H9 (cell line): ENCODE results near the gene MYO1E. TPM values are rescaled to one million over a fixed set of nuclear protein-coding genes. Genes with fewer than 3 reads are reported as not detected.

Experiments used
- DNase-seq: peaks from one replicate; pipeline ENCODE4 v3.0.0-alpha.2; 2017
- H2AFZ ChIP-seq: one replicate; pipeline ENCODE4 v1.6.1; 2013; ENCODE audit warnings: mild to moderate bottlenecking, low read length, control low read depth, moderate library complexity
- H2AK5ac ChIP-seq: 2 replicates; pipeline ENCODE4 v1.6.1; 2013; ENCODE audit warnings: low read length, control low read depth, mixed read lengths; ENCODE audit not compliant: insufficient read length
- H2BK120ac ChIP-seq: one replicate; pipeline ENCODE4 v1.6.1; 2013; ENCODE audit warnings: low read depth, mild to moderate bottlenecking, low read length, control low read depth, inconsistent platforms; ENCODE audit not compliant: poor library complexity, severe bottlenecking
- H2BK12ac ChIP-seq: 2 replicates; pipeline ENCODE4 v1.6.1; 2013; ENCODE audit warnings: low read length, control low read depth, mixed read lengths, low read depth; ENCODE audit not compliant: insufficient read length
- H2BK15ac ChIP-seq: 2 replicates; pipeline ENCODE4 v1.6.1; 2013; ENCODE audit warnings: low read depth, low read length, control low read depth
- H2BK20ac ChIP-seq: one replicate; pipeline ENCODE4 v1.6.1; 2013; ENCODE audit warnings: low read depth, mild to moderate bottlenecking, low read length, control low read depth, inconsistent platforms; ENCODE audit not compliant: poor library complexity, severe bottlenecking
- H2BK5ac ChIP-seq: 2 replicates; pipeline ENCODE4 v1.6.1; 2013; ENCODE audit warnings: low read length, control low read depth, mixed read lengths; ENCODE audit not compliant: insufficient read length
- H3K14ac ChIP-seq: 2 replicates; pipeline ENCODE4 v1.6.1; 2013; ENCODE audit warnings: low read length, control low read depth; ENCODE audit not compliant: insufficient read depth
- H3K18ac ChIP-seq: 2 replicates; pipeline ENCODE4 v1.6.1; 2013; ENCODE audit warnings: low read depth, mild to moderate bottlenecking, mixed read lengths, low read length, control low read depth; ENCODE audit not compliant: insufficient read length
- H3K23ac ChIP-seq: 2 replicates; pipeline ENCODE4 v1.6.1; 2013; ENCODE audit warnings: low read length, control low read depth, mixed read lengths, low read depth; ENCODE audit not compliant: insufficient read length
- H3K23me2 ChIP-seq: 2 replicates; pipeline ENCODE4 v1.6.1; 2013; ENCODE audit warnings: low read depth, mild to moderate bottlenecking, mixed read lengths, low read length, control low read depth; ENCODE audit not compliant: insufficient read length, poor library complexity, severe bottlenecking
- H3K27ac ChIP-seq: 2 replicates; pipeline ENCODE4 v1.5.1; 2013; ENCODE audit warnings: low read length, control low read depth, mixed read lengths, low read depth; ENCODE audit not compliant: insufficient read length
- H3K27me3 ChIP-seq: 2 replicates; pipeline ENCODE4 v1.6.1; 2013; ENCODE audit warnings: low read length, control low read depth, inconsistent platforms; ENCODE audit not compliant: insufficient read depth
- H3K4ac ChIP-seq: 2 replicates; pipeline ENCODE4 v1.6.1; 2013; ENCODE audit warnings: low read depth, mild to moderate bottlenecking, control low read depth, inconsistent platforms, low read length, moderate library complexity
- H3K4me1 ChIP-seq: 2 replicates; pipeline ENCODE4 v1.6.1; 2013; ENCODE audit warnings: low read length, control low read depth, inconsistent platforms; ENCODE audit not compliant: insufficient read depth
- H3K4me2 ChIP-seq: 2 replicates; pipeline ENCODE4 v1.6.1; 2013; ENCODE audit warnings: low read length, control low read depth, mixed read lengths; ENCODE audit not compliant: insufficient read length, insufficient read depth
- H3K56ac ChIP-seq: 2 replicates; pipeline ENCODE4 v1.6.1; 2013; ENCODE audit warnings: low read depth, mild to moderate bottlenecking, mixed read lengths, low read length, control low read depth; ENCODE audit not compliant: insufficient read length
- H3K79me1 ChIP-seq: 2 replicates; pipeline ENCODE4 v1.6.1; 2013; ENCODE audit warnings: low read depth, mild to moderate bottlenecking, moderate library complexity, low read length, control low read depth, inconsistent platforms; ENCODE audit not compliant: insufficient read depth, poor library complexity, severe bottlenecking
- H3K79me2 ChIP-seq: 2 replicates; pipeline ENCODE4 v1.6.1; 2013; ENCODE audit warnings: low read length, control low read depth, inconsistent platforms; ENCODE audit not compliant: insufficient read depth
- H3K9ac ChIP-seq: 2 replicates; pipeline ENCODE4 v1.6.1; 2013; ENCODE audit warnings: low read length, control low read depth, mixed read lengths; ENCODE audit not compliant: insufficient read length; ENCODE audit errors: extremely low read depth
- H3K9me3 ChIP-seq: one replicate; pipeline ENCODE4 v1.6.1; 2013; ENCODE audit warnings: low read depth, low read length, inconsistent platforms; ENCODE audit not compliant: control insufficient read depth
- H3T11ph ChIP-seq: one replicate; pipeline ENCODE4 v1.6.1; 2013; ENCODE audit warnings: mild to moderate bottlenecking, low read length, control low read depth, inconsistent platforms
- H4K20me1 ChIP-seq: one replicate; pipeline ENCODE4 v1.6.1; 2013; ENCODE audit not compliant: control insufficient read depth, insufficient read length, insufficient read depth
- H4K5ac ChIP-seq: 2 replicates; pipeline ENCODE4 v1.6.1; 2013; ENCODE audit warnings: low read depth, mild to moderate bottlenecking, mixed read lengths, low read length, control low read depth; ENCODE audit not compliant: insufficient read length
- H4K8ac ChIP-seq: replicated peaks from 2 replicates; pipeline ENCODE4 v1.6.1; 2013; ENCODE audit warnings: low read length, control low read depth, mixed read lengths, low read depth; ENCODE audit not compliant: insufficient read length
- H4K91ac ChIP-seq: 2 replicates; pipeline ENCODE4 v1.6.1; 2013; ENCODE audit warnings: low read depth, mild to moderate bottlenecking, moderate library complexity, mixed read lengths, low read length, control low read depth; ENCODE audit not compliant: insufficient read length
- H3K27ac Mint-ChIP-seq, 3 experiments: 2 replicates in 2 of 3; 3 replicates in 1 of 3; pipeline ENCODE4 v1.8.0; 2020 to 2021; ENCODE audit warnings: mixed read lengths in 3 of 3, mild to moderate bottlenecking in 1 of 3, moderate library complexity in 1 of 3
- H3K27me3 Mint-ChIP-seq: 2 replicates; pipeline ENCODE4 v1.8.0; 2021; ENCODE audit warnings: low read depth, mild to moderate bottlenecking, moderate library complexity, mixed read lengths
- H3K36me3 Mint-ChIP-seq, 3 experiments: 2 replicates in 2 of 3; 3 replicates in 1 of 3; pipeline ENCODE4 v1.8.0; 2020 to 2021; ENCODE audit warnings: low read depth in 3 of 3, mixed read lengths in 3 of 3; ENCODE audit not compliant: insufficient read depth in 1 of 3
- H3K4me1 Mint-ChIP-seq, 2 experiments: 2 replicates each; pipeline ENCODE4 v1.8.0; 2020; ENCODE audit warnings: mixed read lengths in 2 of 2
- H3K4me3 Mint-ChIP-seq, 2 experiments: 2 replicates in 1 of 2; 3 replicates in 1 of 2; pipeline ENCODE4 v1.8.0; 2020 to 2021; ENCODE audit warnings: mild to moderate bottlenecking in 2 of 2, mixed read lengths in 2 of 2, moderate library complexity in 1 of 2
- H3K9me3 Mint-ChIP-seq, 2 experiments: 2 replicates in 1 of 2; 3 replicates in 1 of 2; pipeline ENCODE4 v1.8.0; 2020; ENCODE audit warnings: mild to moderate bottlenecking in 2 of 2, mixed read lengths in 2 of 2, moderate library complexity in 1 of 2
- CTCF ChIP-seq: fragments of 200-600 bp; sonication (generic); conservative IDR thresholded peaks from 3 replicates; pipeline ENCODE4 v1.8.0; 2021; ENCODE audit warnings: antibody characterized with exemption, mild to moderate bottlenecking
- WGBS: extraction: QIAGEN DNeasy Blood & Tissue Kit; methylation state at CpG from one replicate; pipeline ENCODE4 v1.1.7; 2013; ENCODE audit warnings: missing lambda C conversion rate, low lambda C conversion rate, mixed read lengths; ENCODE audit not compliant: insufficient read length; ENCODE audit errors: extremely low coverage; 5-methylcytosine and 5-hydroxymethylcytosine counted together
- total RNA-seq: library from RNA; stranded (reverse); gene quantifications from 2 replicates; pipeline ENCODE4 v1.2.1, GENCODE V29; 2021

Gene MYO1E
- total RNA-seq, 1 experiment from 2014 or later: 235 TPM

GRCh38 chr15:59384507-59384906 is 11.8 kb upstream of the MYO1E start:
- no peaks in the 10 kb centered on the region for H3K23me2 ChIP-seq
- no peak for TF ChIP-seq CTCF
- H3K9ac ChIP-seq: no peak overlapping the region
- H3K27ac ChIP-seq: no peak overlapping the region
- H2AK5ac ChIP-seq: no peak overlapping the region
- no peaks in the 10 kb centered on the region for H3K27me3 Mint-ChIP-seq
- no peaks in the 10 kb centered on the region for H3K79me1 ChIP-seq
- no CpG with 5 or more reads among the region's 3 CpGs for WGBS
- no peaks in the 10 kb centered on the region for H3K4me1 ChIP-seq
- no peak overlapping the region for H2AFZ ChIP-seq
- DNase-seq: no peak
- H2BK120ac ChIP-seq: no peak overlapping the region
- H3K36me3 Mint-ChIP-seq: peaks cover 2 to 13% (median 4%) of the 10 kb centered on the region in 3 experiments; a peak in 3 of 7 replicates
- H3K4me3 Mint-ChIP-seq: no peak overlapping the region
- H3K9me3 ChIP-seq: no peaks in the 10 kb centered on the region
- no peak overlapping the region for H3K56ac ChIP-seq
- no peak overlapping the region for H2BK15ac ChIP-seq
- H3K27me3 ChIP-seq: no peaks in the 10 kb centered on the region
- H3K79me2 ChIP-seq: no peaks in the 10 kb centered on the region
- no peak overlapping the region for H3K27ac Mint-ChIP-seq
- no peak overlapping the region for H3K23ac ChIP-seq
- no peak overlapping the region for H3K18ac ChIP-seq
- no peak overlapping the region for H2BK5ac ChIP-seq
- no peaks in the 10 kb centered on the region for H3K9me3 Mint-ChIP-seq
- H3K4me2 ChIP-seq: no peak overlapping the region
- H2BK12ac ChIP-seq: no peak overlapping the region
- H2BK20ac ChIP-seq: no peak overlapping the region
- H3K14ac ChIP-seq: no peak overlapping the region
- H3T11ph ChIP-seq: no peak overlapping the region
- peaks cover 0 to 5% of the 10 kb centered on the region in 2 experiments; a peak in 2 of 4 replicates for H3K4me1 Mint-ChIP-seq
- no peak overlapping the region for H4K91ac ChIP-seq
- no peak overlapping the region for H4K5ac ChIP-seq
- H4K8ac ChIP-seq: no peak overlapping the region
- no peaks in the 10 kb centered on the region for H4K20me1 ChIP-seq
- no peak overlapping the region for H3K4ac ChIP-seq
